ENCODE measurements around the gene CDKL5.

CDKL5 gene

GRCh38 chrX:18461431-18461830 lies 36.0 kb downstream of the CDKL5 start:
- DNase-seq, result no peak

- DNase-seq, result no peak
Measured at GRCh38 chrX:18464499-18464898, 39.1 kb downstream of the CDKL5 start.

GRCh38 chrX:18465051-18465450 lies 39.6 kb downstream of the CDKL5 start:
- no peak for DNase-seq

GRCh38 chrX:18468599-18468998 lies 43.2 kb downstream of the CDKL5 start:
- DNase-seq, result no peak

GRCh38 chrX:18471296-18471695 lies 45.9 kb downstream of the CDKL5 start:
- no peak for DNase-seq

GRCh38 chrX:18490806-18491555 lies 65.6 kb downstream of the CDKL5 start:
- no peak for DNase-seq

GRCh38 chrX:18491587-18492340 lies 66.4 kb downstream of the CDKL5 start:
- no peak for DNase-seq

GRCh38 chrX:18534949-18535348 lies 109.5 kb downstream of the CDKL5 start:
- no peak for DNase-seq

GRCh38 chrX:18537068-18537467 lies 111.7 kb downstream of the CDKL5 start:
- DNase-seq, result no peak

- no peak for DNase-seq
Measured at GRCh38 chrX:18537524-18537923, 112.1 kb downstream of the CDKL5 start.

GRCh38 chrX:18542131-18542530 lies 116.7 kb downstream of the CDKL5 start:
- no peak for DNase-seq

GRCh38 chrX:18542905-18543304 lies 117.5 kb downstream of the CDKL5 start:
- no peak for DNase-seq

GRCh38 chrX:18543738-18544137 lies 118.3 kb downstream of the CDKL5 start:
- no peak for DNase-seq

- no peak for DNase-seq
Measured at GRCh38 chrX:18545771-18546170, 120.4 kb downstream of the CDKL5 start.

- no peak for DNase-seq
Measured at GRCh38 chrX:18548996-18549395, 123.6 kb downstream of the CDKL5 start.

GRCh38 chrX:18549643-18550042 lies 124.2 kb downstream of the CDKL5 start:
- no peak for DNase-seq

- DNase-seq, result no peak
Measured at GRCh38 chrX:18557879-18558278, 132.5 kb downstream of the CDKL5 start.

- DNase-seq, result no peak
Measured at GRCh38 chrX:18558799-18559198, 133.4 kb downstream of the CDKL5 start.

- DNase-seq, result no peak
Measured at GRCh38 chrX:18561020-18561419, 135.6 kb downstream of the CDKL5 start.

GRCh38 chrX:18565727-18566126 lies 140.3 kb downstream of the CDKL5 start:
- DNase-seq, result no peak

- DNase-seq, result no peak
Measured at GRCh38 chrX:18566748-18567147, 141.3 kb downstream of the CDKL5 start.

- no peak for DNase-seq
Measured at GRCh38 chrX:18573556-18573955, 148.1 kb downstream of the CDKL5 start.

- no peak for DNase-seq
Measured at GRCh38 chrX:18574591-18574990, 149.2 kb downstream of the CDKL5 start.

GRCh38 chrX:18575744-18576143 lies 150.3 kb downstream of the CDKL5 start:
- DNase-seq, result no peak

All from CD4-positive, alpha-beta T cell treated with Interleukin-17A for 4 hours (primary cell).